HG02798 (cell line): ENCODE data around the gene IRS2.
"Not testable (repeated sequence)": the region's sequence is repeated elsewhere in the genome, so short reads cannot be mapped to it uniquely, and the experiment has no call there.

Experiments used
- ATAC-seq: cut with Tn5 transposase; IDR thresholded peaks from one replicate; pipeline ENCODE4 v1.9.1; 2021; ENCODE audit warnings: mild to moderate bottlenecking; ENCODE audit not compliant: unreplicated experiment, poor library complexity

IRS2 gene

GRCh38 chr13:109786457-109787134 is at the start of gene IRS2:
IRS2 (minus strand) TSS chr13:109786583; CDS start chr13:109786053, 530 bp downstream.
- peak; percentile 95 for ATAC-seq

DNA sequence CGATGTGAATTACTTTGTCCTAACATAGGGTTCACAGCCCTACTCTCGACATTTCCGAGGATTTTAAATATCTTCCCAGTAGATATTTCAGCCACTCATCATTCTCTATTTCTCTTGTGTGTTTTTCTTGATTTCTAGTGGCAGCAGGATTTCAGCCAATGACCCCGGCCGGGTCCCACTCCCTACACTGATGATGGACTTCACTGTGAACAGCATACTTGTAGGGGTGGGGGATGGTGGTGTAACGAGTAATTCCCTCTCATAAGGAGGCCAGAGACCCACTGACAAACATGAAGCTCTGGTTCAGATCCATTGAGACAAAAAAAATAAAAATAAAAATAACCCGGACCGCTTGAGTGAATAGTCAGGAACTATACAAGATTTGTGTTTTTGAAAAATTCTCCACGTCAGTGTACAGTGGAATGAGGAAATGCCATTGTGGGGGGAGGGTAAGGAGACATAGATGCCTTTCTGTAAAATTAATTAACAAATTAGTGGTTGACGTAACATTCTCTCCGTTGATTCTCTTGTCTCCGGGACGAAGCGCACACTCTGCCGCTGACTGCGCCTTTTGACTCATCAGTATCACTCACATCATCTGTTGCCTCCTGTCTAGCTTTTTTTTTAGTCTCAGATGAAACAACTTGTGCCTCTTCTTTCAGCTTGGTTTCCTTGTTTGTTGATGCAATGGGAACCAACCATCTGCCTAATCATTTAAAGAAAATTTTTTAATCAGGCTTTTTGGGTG is 48.8 kb upstream of the IRS2 start:
- ATAC-seq, result no peak

DNA sequence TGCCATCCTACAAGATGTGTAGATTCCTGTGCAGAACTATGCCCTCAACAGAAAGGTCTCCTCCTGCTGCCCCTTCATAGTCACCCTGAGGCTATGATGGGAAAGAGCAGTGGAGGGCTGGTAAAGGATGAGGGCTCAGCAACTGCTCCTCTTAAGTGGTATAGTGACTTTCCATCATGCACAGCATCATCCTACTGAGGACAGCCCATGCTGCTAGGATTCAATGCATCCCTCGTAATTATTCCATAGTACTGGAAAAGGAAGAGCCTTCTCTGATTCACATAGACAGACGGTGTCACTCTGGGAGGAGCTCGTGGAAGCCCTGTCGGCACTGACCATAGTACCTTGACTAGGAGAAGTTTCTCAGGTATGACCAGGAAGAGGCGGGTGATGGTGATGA is 47.6 kb upstream of the IRS2 start:
- ATAC-seq, result no peak

DNA sequence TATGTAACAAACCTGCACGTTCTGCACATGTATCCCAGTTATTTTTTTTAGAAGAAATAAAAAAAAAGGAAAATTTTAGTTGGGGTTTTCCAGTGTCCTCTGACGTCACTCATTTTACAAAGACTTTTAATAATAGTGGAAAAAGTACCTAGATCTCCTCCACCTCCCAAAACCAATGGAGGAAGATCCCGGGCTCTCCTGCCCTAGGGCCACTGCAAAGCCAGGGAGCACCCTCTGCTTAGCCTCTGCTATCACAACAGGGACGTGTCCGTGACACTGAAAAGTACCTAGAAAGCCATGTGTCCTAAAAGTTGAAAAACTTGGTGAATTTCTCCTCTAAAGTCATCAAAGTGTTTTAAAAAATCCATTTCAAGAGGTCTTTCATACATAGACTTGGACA is 46.7 kb upstream of the IRS2 start:
- no peak for ATAC-seq

DNA sequence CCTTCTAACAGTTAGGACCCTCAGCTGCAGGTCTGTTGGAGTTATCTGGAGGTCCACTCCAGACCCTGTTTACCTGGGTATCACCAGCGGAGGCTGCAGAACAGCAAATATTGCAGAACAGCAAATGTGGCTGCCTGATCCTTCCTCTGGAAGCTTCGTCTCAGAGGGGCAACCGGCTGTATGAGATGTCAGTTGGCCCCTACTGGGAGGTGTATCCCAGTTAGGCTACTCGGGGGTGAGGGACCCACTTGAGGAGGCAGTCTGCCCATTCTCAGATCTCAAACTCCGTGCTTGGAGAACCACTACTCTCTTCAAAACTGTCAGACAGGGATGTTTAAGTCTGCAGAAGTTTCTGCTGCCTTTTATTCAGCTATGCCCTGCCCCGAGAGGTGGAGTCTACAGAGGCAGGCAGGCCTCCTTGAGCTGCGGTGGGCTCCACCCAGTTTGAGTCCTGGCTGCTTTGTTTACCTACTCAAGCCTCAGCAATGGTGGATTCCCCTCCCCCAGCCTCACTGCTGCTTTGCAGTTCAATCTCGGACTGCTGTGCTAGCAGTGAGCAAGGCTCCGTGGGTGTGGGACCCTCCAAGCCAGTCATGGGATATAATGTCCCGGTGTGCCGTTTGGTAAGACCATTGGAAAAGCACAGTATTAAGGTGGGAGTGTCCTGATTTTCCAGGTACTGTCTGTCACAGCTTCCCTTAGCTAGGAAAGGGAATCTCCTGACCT is 42.4 kb upstream of the IRS2 start:
- not testable (repeated sequence) for ATAC-seq

DNA sequence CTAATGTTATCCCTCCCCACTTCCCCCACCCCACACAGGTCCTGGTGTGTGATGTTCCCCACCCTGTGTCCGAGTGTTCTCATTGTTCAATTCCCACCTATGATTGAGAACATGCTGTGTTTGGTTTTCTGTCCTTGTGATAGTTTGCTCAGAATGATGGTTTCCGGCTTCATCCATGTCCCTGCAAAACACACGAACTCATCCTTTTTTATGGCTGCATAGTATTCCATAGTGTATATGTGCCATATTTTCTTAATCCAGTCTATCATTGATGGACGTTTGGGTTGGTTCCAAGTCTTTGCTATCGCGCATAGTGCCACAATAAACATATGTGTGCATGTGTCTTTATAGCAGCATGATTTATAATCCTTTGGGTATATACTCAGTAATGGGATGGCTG is 36.8 kb upstream of the IRS2 start:
- ATAC-seq, result not testable (repeated sequence)

GRCh38 chr13:109821103-109821502 is 34.7 kb upstream of the IRS2 start:
- ATAC-seq, result no peak

GRCh38 chr13:109819874-109820273 is 33.5 kb upstream of the IRS2 start:
- ATAC-seq, result no peak

GRCh38 chr13:109818886-109819285 is 32.5 kb upstream of the IRS2 start:
- ATAC-seq, result no peak

DNA sequence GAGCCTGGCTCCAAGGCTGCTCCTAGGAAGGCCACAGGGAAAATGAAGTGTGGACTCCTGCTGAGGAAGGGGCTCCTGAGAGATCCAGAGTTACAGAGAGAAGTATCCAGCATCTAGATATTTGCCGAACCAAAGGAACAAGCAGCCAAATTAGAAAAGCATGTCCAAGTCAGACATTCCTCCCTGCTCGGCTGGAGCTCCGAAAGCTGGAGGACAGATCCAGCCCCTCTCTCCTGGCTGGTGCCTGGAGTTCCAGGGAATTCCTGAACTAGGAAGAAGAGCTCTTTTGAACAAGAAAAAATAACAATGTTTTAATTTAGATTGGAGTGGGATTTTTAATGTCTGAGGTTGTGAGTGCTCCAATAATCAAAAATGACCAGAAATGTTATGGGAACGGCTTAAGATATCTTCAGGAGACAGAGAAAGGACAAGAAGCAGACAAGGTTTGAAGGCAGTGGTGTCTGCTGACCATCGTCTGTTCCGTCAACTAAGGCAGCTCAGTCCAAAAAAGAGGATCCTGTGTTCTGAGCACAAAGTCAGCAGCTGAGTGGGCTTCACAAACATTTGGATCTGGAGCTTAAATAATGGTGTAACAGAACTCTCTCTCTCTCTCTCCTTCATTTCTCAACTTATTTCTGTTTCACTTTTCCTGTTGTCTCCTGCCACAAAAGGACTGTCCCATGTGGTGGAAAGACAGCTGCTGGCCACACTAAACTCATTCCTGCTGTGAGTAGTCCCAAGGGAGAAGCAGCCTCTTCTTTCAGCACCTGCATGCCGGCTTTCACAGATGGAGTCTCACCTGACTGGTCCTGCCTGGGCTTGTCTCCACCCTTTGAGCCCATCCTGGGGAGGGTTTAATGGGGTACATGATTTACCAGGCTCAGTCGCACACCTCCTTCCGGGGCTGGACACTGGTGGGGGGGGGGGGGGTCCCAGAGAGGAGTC is 31.5 kb upstream of the IRS2 start:
- no peak for ATAC-seq

DNA sequence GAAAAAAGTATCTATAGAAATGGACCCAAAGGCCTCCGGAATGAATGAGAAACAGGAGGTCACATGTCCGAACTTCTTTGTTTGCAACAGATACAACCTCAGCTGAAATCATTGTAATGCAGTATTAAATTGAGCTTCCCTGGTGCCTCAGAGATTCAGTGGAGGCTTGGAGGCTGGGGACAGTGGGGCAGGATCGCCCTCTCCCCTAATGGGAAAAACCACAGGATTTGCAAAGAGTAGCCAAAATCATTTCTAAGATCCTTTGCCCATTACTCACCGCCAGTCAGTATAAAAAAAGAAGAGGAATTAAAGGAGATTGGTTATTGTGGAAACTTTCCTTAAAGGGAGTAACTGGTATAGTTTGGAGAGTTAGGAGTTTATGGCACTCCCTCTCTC is 30.4 kb upstream of the IRS2 start:
- ATAC-seq, result no peak

DNA sequence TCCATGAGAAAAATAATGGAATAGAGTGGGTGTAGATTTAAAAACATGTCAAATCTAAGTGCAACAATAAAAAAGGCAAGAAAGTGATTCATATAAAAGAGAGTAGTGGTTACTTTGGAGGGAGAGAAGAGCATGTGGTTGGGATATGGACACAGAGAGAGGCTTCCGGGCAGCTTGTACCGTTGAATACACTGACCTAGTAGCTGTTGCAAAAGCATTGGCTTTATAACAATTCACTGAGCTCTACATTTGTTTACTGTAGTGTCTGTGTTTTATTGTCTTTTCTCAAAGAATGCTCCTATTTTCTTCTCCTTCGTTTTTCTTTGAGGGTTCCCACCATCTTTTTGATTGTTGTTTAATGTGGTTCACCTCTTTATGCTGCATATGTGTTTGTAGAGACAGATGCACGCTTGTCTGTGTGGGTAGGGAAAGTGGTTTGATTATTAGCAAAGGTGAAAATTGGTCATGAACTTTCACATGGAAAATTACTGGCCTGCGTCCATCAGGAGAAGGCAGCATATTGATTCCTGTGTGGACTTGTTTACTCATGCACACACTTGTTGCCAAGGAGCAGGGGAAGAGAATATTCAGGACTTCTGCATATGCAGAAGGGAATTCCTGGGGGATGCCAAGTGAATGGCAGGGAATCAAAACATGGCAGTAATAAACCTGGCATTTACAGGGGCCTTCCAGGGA is 29.9 kb upstream of the IRS2 start:
- ATAC-seq, result no peak

DNA sequence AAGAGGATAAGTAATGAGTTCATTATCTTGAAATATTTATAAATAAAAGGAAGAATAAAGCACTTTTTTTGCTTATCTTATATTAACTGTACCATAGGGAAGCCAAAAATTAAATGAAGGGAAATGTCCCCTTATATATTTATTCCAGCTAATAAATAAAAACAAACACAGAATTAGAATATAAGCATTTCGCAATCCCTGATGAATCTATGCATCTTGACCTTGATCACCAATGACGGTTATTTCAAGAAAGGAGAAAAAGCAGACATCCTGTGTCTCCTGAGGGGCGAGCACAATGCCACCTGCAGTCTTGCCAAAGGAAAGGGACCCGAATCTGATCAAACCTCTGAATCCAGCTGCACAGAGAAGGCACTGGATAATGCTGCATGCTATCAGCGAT is 29.3 kb upstream of the IRS2 start:
- no peak for ATAC-seq

DNA sequence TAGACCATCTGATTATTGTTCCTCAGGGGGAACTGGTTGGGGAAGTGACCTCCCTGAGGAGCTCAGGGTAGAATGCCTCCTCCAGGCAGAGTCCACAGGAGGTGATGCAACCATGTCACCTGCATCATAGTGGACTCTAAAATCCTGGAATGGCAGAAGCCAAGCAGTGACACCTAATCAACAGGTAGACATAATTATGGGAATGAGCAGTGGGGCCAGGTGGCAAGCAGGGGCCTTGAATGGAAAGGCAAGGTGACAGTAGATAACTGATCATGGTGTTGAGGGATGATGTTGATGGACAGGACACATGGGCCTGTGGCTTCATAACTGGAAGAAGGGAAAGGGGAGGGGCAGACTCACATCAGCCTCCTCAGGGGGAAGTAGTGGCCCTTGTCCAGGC is 27.3 kb upstream of the IRS2 start:
- ATAC-seq, result no peak

DNA sequence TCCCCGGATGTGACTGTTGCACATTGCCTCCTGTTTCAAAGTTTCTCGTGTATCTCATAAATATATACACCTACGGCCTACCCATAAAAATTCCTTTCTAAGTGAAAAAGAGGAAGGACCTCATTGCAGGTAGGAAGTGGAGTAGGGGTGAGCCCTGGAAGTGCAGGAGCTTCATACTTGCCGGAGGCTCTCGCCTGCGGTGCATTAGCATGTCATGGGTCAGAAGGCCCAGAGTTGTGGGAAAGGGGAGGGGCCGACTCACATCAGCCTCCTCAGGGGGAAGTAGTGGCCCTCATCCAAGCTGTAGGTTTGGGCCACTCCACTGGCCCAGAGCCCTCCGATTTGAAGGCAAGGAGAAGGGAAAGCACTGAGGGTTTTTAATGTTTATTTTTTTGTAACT is 26.0 kb upstream of the IRS2 start:
- no peak for ATAC-seq

DNA sequence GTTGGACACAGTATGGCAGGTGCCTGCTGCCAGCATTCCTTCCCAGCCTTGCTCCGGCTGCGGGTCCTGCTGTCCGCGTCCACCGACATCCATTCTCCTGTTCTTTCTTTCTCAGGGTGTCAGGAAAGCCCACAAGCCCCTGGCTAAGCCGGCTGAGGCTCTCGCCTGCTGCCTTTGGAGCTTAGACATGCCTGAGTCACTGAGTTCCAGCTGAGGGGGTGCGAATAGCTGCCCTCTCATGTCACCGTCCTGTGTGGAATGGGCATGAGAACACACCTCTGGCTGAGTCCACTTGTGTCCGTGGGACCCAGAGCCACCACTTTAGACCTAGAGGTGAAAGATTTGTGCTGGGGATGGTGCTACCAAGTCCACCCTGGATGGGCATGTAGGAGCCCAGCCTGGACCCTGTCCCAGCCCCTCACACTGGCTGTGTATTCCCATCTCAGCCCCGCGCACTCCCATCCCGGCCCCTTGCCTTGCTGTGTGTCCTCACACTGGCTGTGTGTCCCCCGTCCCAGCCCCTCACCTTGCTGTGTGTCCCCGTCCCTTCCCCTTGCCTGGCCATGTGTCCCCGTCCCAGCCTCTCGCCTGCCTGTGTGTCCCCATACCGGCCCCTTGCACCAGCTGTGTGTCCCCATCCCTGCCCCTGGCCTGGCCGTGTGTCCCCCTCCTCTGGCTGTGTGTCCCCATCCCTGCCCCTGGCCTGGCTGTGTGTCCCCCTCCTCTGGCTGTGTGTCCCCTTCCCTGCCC is 24.6 kb upstream of the IRS2 start:
- no peak for ATAC-seq

DNA sequence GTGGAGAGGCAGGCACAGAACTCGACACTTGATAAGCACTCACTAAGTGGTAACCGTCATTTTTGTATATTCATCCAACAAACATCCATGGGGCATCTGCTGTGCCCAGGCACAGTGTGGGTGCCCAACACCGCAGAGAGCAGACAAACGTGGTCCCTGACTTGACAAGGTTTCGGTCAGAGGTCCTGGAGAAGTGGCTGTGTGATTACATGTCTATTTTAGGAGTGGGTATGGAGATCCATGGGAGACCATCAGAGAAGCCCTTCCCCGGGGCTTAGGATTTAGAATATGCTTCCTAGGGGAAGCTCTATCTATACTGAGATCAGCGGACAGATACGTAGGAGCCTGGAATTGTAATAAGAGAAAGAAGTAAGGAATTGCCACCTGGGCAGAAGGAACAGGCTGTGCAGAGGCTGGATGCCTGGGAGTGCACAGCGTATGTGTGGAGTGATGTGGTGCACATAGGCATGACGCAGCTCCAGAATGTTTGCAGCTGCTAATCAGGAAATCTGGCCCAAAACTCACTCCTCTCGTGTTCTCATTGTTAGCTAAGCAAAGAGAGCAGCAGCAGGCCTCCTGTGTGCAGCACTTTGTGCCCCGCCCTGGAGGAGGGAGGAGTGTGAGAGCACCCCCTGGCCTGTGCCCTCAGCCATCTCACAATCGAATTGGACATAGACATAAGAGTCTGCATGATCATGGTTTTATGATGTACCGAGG is 23.0 kb upstream of the IRS2 start:
- ATAC-seq, result no peak

- ATAC-seq, result no peak
Observed at GRCh38 chr13:109807345-109807744, 21.0 kb upstream of the IRS2 start.
